ENCODE results near the gene MBD3L5. TPM values are rescaled to one million over a fixed set of nuclear protein-coding genes. Genes with fewer than 3 reads are reported as not detected.
"Not testable (repeated sequence)": the region's sequence is repeated elsewhere in the genome, so short reads cannot be mapped to it uniquely, and the experiment has no call there.

Gene MBD3L5
- not detected in 2 replicates for total RNA-seq

DNA sequence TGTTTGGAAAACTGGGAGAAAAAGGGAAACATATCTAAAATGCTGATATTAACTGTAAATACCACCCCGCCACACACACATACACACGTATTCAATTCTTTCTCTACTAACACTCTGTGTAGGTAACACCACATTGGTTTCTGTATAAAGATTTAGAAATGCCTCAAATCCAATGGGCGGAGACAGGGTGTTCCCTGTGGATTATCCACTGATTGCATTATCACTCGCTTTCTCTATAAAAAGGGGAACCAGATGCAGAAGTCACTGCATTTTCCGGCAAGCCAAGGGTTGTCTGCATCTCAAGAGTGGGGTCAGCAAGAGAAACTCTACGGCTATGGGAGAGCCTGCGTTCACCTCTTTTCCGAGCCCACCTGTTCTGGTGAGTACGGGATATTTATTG is at the start of gene MBD3L5:
TSS of gene MBD3L5 (plus strand) at position 301 of the 400 bp plus-strand sequence. CDS start at position 335, 34 bp downstream.
- not testable (repeated sequence) for DNase-seq (ENCODE audit: low read depth)

DNA sequence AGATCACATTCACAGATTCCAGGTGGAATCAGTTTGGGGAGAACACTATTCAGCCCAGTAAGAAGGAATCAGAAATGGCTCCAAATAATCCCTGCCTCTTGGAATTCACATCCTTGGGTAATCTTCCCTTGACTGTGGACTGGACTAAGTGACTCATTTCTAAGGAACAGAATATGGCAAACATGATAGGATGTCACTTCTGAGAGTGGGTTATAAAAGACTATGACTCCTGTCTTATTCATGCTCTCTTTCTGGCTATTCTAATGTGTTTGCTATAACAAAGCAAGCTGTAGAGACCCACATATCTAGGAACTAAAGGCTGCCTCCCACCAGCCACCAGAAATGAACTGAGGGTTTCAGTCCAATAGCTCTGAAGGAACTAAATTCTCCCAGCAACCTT is 46.9 kb upstream of the MBD3L5 start:
- no peak for DNase-seq (ENCODE audit: low read depth)

DNA sequence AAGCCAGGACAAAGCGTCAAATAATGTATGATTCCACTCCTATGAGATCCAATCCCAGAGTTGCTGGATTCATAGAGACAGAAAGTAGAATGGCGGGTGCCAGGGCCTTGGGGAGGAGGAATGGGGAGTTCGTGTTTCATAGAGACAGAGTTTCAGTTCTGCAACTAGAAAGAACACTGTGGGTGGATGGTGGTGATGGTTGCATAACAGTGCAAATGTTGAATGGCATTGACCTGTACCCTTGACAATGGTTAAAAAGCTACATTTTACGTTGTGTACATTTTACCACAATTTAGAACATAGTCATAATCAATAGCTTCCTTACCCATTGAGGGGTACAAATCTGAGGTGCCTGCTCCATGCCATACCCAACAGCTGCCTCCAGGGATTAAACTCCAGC is 42.5 kb upstream of the MBD3L5 start:
- no peak for DNase-seq (ENCODE audit: low read depth)

DNA sequence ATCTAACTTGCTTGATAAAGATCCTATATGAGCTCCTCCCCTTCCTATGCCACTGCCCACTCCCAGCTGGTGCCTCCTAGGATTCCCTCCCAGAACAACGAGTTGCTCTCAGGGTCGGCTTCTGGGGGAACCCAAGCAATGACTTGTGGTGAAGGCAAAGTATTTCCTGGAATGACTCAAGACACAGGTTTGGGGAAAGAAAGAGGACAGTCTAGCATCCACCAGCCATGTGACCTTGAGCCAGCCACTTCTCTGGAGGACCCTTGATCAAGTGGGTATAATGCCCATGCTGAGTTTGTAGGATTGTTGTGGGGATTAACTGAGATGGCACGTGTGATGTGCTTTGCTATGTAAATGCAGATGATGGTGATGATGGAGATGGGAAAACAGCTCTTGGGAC is 42.1 kb upstream of the MBD3L5 start:
- DNase-seq (ENCODE audit: low read depth), result no peak

GRCh38 chr19:6995054-6995453 is 35.3 kb upstream of the MBD3L5 start:
- no peak for DNase-seq (ENCODE audit: low read depth)

DNA sequence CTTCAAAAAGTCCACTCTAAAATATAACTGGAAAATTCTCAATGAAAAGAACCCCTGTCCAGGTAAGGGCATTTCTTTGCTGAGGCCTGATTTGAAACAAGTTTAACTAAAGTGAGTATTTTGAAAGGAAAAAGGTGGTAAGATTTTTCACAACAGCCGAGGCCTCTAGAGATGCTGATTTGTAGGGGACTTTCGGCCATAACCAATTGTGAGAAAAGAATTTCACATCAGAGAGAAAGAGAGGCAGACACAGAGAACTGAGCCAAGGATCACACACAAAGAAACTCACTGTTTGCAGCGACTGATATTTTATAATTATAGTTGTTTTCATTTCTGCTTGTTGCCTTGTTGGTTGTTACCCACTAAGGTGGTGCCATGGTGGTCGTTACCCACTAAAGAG is 33.6 kb upstream of the MBD3L5 start:
- DNase-seq (ENCODE audit: low read depth), result no peak

DNA sequence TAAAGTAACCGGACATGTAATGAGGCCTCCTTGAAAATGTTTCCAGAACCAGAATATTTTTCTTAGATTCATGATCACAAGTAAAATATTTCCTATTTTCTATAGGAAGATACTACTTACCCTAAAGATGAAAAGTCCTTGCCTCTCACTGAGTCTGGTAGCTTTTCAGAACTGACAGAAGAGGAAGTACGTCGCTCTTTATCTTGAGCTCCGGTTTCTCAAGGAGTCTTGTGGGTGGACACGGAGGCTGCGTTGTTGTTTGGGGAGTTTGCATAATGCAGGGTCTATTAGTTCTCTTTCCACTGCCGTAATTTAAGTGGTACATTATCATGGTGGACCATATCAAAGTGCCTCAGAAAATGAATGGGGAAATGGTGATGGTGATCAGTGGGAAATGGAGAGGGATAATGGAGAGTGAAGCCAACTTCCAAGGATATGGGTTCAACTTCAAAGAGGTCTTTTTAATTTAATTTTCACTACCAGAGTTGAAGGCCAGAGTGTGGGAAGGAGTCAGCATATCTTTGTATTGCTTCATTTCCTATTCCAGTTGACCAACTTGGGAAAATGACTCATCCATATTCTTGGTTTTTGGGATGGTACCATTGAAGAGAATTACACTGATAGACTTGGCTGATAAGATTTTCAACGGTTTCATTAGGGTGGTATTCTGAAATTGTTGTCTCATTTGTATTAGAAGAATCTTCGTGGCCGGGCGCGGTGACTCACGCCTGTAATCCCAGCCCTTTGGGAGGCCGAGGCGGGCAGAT is 32.5 kb upstream of the MBD3L5 start:
- peak; percentile 5 for DNase-seq (ENCODE audit: low read depth)

GRCh38 chr19:6999933-7000332 is 30.4 kb upstream of the MBD3L5 start:
- no peak for DNase-seq (ENCODE audit: low read depth)

GRCh38 chr19:7000333-7000732 is 30.0 kb upstream of the MBD3L5 start:
- no peak for DNase-seq (ENCODE audit: low read depth)

- no peak for DNase-seq (ENCODE audit: low read depth)
Measured at GRCh38 chr19:7000816-7001215, 29.6 kb upstream of the MBD3L5 start.

GRCh38 chr19:7004313-7004931 is 26.0 kb upstream of the MBD3L5 start:
- DNase-seq (ENCODE audit: low read depth), result peak; percentile 28

GRCh38 chr19:7006135-7006704 is 24.2 kb upstream of the MBD3L5 start:
- DNase-seq (ENCODE audit: low read depth), result no peak

- DNase-seq (ENCODE audit: low read depth), result no peak
Measured at GRCh38 chr19:7007859-7008258, 22.5 kb upstream of the MBD3L5 start.

DNA sequence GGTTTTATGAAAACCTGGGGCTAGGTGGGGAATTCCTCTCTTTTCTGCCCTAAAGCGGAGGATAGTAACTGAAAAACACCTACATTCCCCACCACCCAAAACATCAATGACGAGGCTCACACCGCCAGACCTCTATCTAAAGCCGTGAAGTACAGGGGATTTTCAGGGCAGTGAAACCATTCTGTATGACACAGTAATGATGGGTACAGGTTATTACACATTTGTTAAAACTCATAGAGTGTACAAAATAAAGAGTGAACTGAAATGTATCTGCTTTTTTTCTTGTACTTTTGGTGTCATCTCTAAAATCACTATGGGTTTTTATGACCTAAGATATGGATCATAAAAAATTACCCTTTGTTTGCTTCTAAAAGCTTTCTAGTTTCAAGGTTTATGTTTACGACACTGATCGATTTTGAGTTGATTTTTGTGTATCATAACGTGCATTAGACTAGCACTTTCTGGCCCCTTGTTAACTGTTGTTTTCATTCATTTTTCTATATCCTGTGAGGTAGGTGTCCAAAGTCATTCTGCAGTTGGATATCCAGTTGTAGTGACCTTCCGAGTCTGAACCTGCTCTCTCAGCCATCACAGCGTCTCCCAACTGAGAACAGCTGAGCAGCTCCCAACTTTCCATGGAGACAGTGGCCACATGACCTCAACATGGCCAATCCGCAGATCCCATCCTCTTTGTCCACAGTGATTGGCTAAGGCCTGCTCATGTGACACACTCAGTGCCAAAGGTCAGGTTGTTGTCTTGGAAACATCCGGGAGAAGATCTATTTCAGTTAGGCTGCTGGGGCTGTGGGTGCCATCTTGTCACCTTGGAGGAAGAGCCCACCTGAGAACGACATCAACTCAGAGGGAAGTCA is 19.4 kb upstream of the MBD3L5 start:
- no peak for DNase-seq (ENCODE audit: low read depth)

GRCh38 chr19:7013678-7014077 is 16.7 kb upstream of the MBD3L5 start:
- DNase-seq (ENCODE audit: low read depth), result peak; percentile 78

- no peak for DNase-seq (ENCODE audit: low read depth)
Measured at GRCh38 chr19:7018828-7019227, 11.6 kb upstream of the MBD3L5 start.

- not testable (repeated sequence) for DNase-seq (ENCODE audit: low read depth)
Measured at GRCh38 chr19:7021331-7021730, 9.0 kb upstream of the MBD3L5 start, which contains the start of gene MBD3L2B. Gene MBD3L2B, minus strand, starts transcription at chr19:7021431. Its CDS starts 34 bp downstream, at chr19:7021397.

DNA sequence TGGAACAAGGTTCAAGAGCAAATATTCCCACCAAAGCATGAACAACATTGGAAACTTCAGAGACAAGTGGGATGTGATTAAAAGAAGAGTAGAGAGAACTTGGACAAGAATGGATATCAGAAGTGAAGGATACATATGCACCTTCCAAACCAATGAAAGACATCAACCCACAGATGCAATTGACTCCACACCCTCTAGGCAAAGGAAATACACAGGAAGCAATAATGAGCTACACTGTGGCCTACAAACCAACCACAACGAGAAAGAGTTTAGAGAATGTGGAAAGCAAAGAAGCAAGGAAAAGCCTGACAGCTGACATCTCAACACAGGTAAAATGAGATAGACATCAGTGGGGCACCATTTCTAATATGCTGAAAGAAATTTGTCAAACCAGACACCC is 1.6 kb upstream of the MBD3L5 start:
- not testable (repeated sequence) for DNase-seq (ENCODE audit: low read depth)

DNA sequence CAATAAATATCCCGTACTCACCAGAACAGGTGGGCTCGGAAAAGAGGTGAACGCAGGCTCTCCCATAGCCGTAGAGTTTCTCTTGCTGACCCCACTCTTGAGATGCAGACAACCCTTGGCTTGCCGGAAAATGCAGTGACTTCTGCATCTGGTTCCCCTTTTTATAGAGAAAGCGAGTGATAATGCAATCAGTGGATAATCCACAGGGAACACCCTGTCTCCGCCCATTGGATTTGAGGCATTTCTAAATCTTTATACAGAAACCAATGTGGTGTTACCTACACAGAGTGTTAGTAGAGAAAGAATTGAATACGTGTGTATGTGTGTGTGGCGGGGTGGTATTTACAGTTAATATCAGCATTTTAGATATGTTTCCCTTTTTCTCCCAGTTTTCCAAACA is 9.7 kb downstream of the MBD3L5 start, which contains the start of gene MBD3L4:
TSS of gene MBD3L4 (minus strand) at position 101 of the 400 bp plus-strand sequence. CDS start at position 66, 35 bp downstream.
- not testable (repeated sequence) for DNase-seq (ENCODE audit: low read depth)

- DNase-seq (ENCODE audit: low read depth), result not testable (repeated sequence)
Measured at GRCh38 chr19:7041563-7041962, 11.2 kb downstream of the MBD3L5 start.

GRCh38 chr19:7049021-7049420 is 18.6 kb downstream of the MBD3L5 start, which contains the start of gene MBD3L2:
Gene MBD3L2, plus strand, starts transcription at chr19:7049321. Its CDS starts 53 bp downstream, at chr19:7049374.
- not testable (repeated sequence) for DNase-seq (ENCODE audit: low read depth)

- not testable (repeated sequence) for DNase-seq (ENCODE audit: low read depth)
Measured at GRCh38 chr19:7051421-7051820, 21.0 kb downstream of the MBD3L5 start.

All from renal cortical epithelial cell (primary cell).